C4-2B (cell line): Measurements from ENCODE around the gene TRAPPC11.

Experiments used
- H3K27ac ChIP-seq: fragments of 450-650 bp; 2 replicates; pipeline ENCODE4 v1.5.1; 2017
- CTCF ChIP-seq: fragments of 450-650 bp; conservative IDR thresholded peaks from 2 replicates; pipeline ENCODE4 v1.5.1; 2017; ENCODE audit warnings: mild to moderate bottlenecking
- ZFX ChIP-seq: fragments of 450-650 bp; IDR thresholded peaks from 2 replicates; pipeline ENCODE4 v1.6.1; 2017

TRAPPC11 gene

DNA sequence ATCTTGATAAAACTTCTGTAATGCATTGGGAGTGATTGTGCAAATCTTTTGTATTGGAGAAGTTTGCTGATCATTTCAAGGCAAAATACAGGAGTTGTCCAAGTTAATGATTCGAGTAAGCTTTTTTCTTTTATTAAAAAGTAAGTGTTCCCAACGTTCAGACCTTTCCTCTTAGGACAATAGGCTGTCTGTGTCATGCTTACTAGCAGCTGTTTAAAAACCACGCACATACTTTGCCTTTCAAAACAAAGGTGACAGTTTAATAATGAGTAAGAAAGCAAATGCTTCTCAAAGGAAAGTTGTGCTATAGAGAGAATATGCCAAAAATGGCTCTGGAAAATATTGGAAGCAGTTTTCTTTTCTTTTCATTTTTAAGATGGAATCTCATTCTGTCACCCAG lies 11.2 kb downstream of the TRAPPC11 start:
- H3K27ac ChIP-seq: no peak overlapping the region
- TF ChIP-seq ZFX (no peak), CTCF (no peak)

DNA sequence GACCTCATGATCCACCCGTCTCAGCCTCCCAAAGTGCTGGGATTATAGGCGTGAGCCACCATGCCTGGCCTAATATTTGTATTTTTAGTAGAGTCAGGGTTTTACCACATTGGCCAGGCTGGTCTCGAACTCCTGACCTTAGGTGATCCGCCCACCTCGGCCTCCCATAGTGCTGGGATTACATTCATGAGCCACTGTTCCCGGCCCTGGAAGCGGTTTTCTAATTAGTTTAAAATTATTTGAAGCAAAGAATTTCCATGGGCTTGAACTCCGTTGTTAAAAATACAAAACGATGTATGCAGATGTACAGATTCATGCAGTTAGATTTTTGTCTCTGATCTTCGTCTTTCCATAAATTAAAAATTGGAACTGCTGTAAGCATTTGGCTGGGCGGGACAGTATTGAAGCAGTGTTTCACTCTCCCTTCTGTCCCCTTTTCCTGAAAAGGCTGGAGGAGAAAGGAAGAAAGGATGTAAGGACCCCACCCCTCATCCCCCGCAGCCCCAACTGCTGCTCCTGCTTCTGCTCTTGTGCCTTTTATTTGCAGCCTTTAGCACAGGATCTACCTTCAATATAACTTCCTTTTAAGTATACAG lies 12.0 kb downstream of the TRAPPC11 start:
- TF ChIP-seq CTCF (no peak), ZFX (no peak)

DNA sequence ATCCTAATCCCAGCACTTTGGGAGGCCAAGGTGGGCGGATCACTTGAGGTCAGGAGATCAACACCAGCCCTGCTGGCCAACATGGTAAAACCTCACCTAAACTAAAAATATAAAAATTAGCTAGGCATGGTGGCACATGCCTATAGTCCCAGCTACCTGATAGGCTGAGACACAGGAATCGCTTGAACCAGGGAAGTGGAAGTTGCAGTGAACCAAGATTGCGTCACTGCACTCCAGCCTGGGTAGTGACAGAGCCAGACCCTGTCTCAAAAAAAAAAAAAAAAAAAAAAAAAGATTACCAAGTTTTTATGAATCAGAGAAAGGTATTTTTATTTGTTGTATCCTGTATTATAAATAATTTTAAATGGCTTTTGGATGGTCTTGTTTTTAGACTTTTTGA lies 15.1 kb downstream of the TRAPPC11 start:
- TF ChIP-seq CTCF: no peak
- no peak for TF ChIP-seq ZFX
- H3K27ac ChIP-seq: no peak overlapping the region

More for the DNA sequence above, 12.0 kb downstream of the TRAPPC11 start:
- H3K27ac ChIP-seq: peak overlapping the region; percentile 12

DNA sequence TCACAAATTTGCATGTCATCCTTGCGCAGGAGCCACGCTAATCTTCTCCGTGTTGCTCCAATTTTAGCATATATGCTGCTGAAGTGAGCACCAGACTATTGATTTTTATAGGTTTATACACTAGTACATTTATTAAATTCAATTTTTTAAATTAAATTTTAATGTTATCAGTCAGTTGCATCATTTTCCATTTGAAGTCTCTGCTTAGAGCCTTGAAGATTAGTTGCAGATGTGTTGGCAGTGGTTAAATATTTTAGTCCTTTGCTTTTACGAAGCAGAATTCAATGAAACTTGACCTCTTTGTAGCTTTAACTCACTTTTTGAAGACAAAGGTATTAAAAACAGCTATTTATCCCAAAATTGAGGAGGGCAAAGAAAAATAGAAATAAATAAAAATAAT lies 16.5 kb downstream of the TRAPPC11 start:
- no peak overlapping the region for H3K27ac ChIP-seq
- no peak for TF ChIP-seq ZFX
- no peak for TF ChIP-seq CTCF

- H3K27ac ChIP-seq: no peak overlapping the region
- no peak for TF ChIP-seq CTCF
These were observed 22.0 kb downstream of the TRAPPC11 start for GRCh38 chr4:183681119-183681518.

GRCh38 chr4:183686461-183686860 lies 27.4 kb downstream of the TRAPPC11 start:
- TF ChIP-seq CTCF: no peak
- no peak for TF ChIP-seq ZFX
- H3K27ac ChIP-seq: no peak overlapping the region

DNA sequence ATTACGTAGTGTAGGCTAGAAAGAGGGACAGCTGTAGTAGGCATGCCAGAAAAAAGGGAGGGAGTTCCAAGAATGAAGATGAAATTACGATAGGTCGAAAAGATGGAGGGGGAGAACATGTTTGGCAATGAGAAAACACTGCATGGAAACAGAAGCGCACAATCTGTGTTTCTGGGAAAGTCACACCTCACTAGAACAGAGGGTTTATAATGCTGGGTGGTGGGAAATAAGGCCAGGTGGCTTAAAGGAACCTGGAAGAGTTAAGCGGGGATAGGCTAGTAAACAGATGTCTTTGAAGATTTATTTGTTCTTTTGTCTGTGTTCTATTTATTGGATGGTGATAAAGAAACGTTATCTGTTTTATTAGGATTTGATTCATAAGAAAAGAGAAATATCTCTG lies 29.1 kb downstream of the TRAPPC11 start:
- no peak overlapping the region for H3K27ac ChIP-seq
- TF ChIP-seq ZFX: no peak
- TF ChIP-seq CTCF: no peak
